Measurements from ENCODE around the gene ARFGAP1. TPM values are rescaled to one million over a fixed set of nuclear protein-coding genes. Genes with fewer than 3 reads are reported as not detected.

Gene ARFGAP1
- total and polyA plus RNA-seq, 2 of the 4 experiments (the other 2 are of a cell fraction) = 59.1 to 194 TPM

- H2AK5ac ChIP-seq (ENCODE audit: low read depth, low read length) = no peak overlapping the region
- no peak overlapping the region for H3K18ac ChIP-seq (ENCODE audit: low read depth, low read length)
- H3K9me3 ChIP-seq (ENCODE audit: control insufficient read depth, insufficient read depth, low read length) = peaks cover 2% of the 10 kb centered on the region; the same call in 1 of the 2 replicates
- no TSS peak for BruUV-seq (replicated peaks)
- no peak overlapping the region for H3K23ac ChIP-seq (ENCODE audit: low read depth, low read length)
- no peak overlapping the region for H4K8ac ChIP-seq (ENCODE audit: low read depth in 2 of 2, low read length in 2 of 2)
- no peak overlapping the region for H4K91ac ChIP-seq (ENCODE audit: insufficient read depth, low read depth, low read length)
- ATAC-seq (ENCODE audit: low read depth) (no peak), DNase-seq (no peak)
- TF ChIP-seq RAD21 (IDR thresholded peaks at IDR 0.05; ENCODE audit: low read length) (no peak), NFE2L2 (IDR thresholded peaks at IDR 0.05; ENCODE audit: low read depth, low read length) (no peak), RFX5 (IDR thresholded peaks at IDR 0.05; ENCODE audit: low read depth, low read length) (no peak), BHLHE40 (IDR thresholded peaks at IDR 0.05; ENCODE audit: low read depth, low read length) (no peak), SMC3 (IDR thresholded peaks at IDR 0.05; ENCODE audit: low read depth, low read length) (no peak), MAFK (IDR thresholded peaks at IDR 0.05; ENCODE audit: low read depth, low read length) (no peak), CEBPB (IDR thresholded peaks at IDR 0.05; ENCODE audit: low read depth, low read length) (no peak), POLR2A (IDR thresholded peaks at IDR 0.05; ENCODE audit: low read depth, low read length) (no peak), ELK1 (IDR thresholded peaks at IDR 0.05; ENCODE audit: borderline replicate concordance, low read depth, low read length) (no peak), MXI1 (IDR thresholded peaks at IDR 0.05; ENCODE audit: borderline replicate concordance, low read depth, low read length) (no peak), MAZ (IDR thresholded peaks at IDR 0.05; ENCODE audit: borderline replicate concordance, low read depth, low read length) (no peak), RCOR1 (IDR thresholded peaks at IDR 0.05; ENCODE audit: insufficient replicate concordance, low read length) (no peak), CHD1 (IDR thresholded peaks at IDR 0.05; ENCODE audit: low read depth, low read length) (no peak), FOS (IDR thresholded peaks at IDR 0.05; ENCODE audit: low read depth, low read length) (no peak)
- TF ChIP-seq, protein P1, sequence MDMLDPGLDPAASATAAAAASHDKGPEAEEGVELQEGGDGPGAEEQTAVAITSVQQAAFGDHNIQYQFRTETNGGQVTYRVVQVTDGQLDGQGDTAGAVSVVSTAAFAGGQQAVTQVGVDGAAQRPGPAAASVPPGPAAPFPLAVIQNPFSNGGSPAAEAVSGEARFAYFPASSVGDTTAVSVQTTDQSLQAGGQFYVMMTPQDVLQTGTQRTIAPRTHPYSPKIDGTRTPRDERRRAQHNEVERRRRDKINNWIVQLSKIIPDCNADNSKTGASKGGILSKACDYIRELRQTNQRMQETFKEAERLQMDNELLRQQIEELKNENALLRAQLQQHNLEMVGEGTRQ (IDR thresholded peaks at IDR 0.05; ENCODE audit: low read depth, low read length) = no peak
- TF ChIP-seq, protein P2, sequence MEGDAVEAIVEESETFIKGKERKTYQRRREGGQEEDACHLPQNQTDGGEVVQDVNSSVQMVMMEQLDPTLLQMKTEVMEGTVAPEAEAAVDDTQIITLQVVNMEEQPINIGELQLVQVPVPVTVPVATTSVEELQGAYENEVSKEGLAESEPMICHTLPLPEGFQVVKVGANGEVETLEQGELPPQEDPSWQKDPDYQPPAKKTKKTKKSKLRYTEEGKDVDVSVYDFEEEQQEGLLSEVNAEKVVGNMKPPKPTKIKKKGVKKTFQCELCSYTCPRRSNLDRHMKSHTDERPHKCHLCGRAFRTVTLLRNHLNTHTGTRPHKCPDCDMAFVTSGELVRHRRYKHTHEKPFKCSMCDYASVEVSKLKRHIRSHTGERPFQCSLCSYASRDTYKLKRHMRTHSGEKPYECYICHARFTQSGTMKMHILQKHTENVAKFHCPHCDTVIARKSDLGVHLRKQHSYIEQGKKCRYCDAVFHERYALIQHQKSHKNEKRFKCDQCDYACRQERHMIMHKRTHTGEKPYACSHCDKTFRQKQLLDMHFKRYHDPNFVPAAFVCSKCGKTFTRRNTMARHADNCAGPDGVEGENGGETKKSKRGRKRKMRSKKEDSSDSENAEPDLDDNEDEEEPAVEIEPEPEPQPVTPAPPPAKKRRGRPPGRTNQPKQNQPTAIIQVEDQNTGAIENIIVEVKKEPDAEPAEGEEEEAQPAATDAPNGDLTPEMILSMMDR (conservative IDR thresholded peaks at IDR 0.05; ENCODE audit: low read depth, low read length) = no peak
- peaks cover 41% of the 10 kb centered on the region for H3K27me3 ChIP-seq (ENCODE audit: control insufficient read depth, insufficient read depth, low read length)
- H3K9ac ChIP-seq (ENCODE audit: low read depth, low read length) = no peak overlapping the region
- H3K36me3 ChIP-seq (ENCODE audit: control insufficient read depth, insufficient read depth, low read length) = no peaks in the 10 kb centered on the region
- H4K20me1 ChIP-seq (ENCODE audit: insufficient read depth, low read length) = peaks cover 11% of the 10 kb centered on the region
- H2BK5ac ChIP-seq (ENCODE audit: low read depth, low read length, poor library complexity, severe bottlenecking) = no peak overlapping the region
- H3K4me1 ChIP-seq (ENCODE audit: control insufficient read depth, insufficient read depth, low read length) = no peaks in the 10 kb centered on the region
- H3K4me3 ChIP-seq (ENCODE audit: insufficient read depth, low read depth, low read length) = no peak overlapping the region
- H2BK20ac ChIP-seq (ENCODE audit: low read depth, low read length) = no peak overlapping the region
- H3K14ac ChIP-seq (replicated peaks; ENCODE audit: low read depth, low read length) = no peak overlapping the region
- ChIA-PET CTCF (interaction anchor here (1.0 kb wide), 1 partner anchor 12 kb away, joined by 3 read pairs; no protein-coding TSS in a partner anchor), POLR2A (ENCODE audit: unreplicated experiment) (no interaction called here)
- dilution Hi-C loops (cut with HindIII; ENCODE audit: low sequenced_read_pairs, unreplicated experiment) (no loop called here), in situ Hi-C loops (cut with MboI; ENCODE audit: low sequenced_read_pairs) (no loop called here), intact Hi-C loops (cut with micrococcal nuclease) (no loop called here)
- H4K5ac ChIP-seq (ENCODE audit: low read depth, low read length) = no peak overlapping the region
- H3K79me1 ChIP-seq (ENCODE audit: low read depth in 1 of 2, low read length in 2 of 2) = no peaks in the 10 kb centered on the region
- no peak overlapping the region for H3K4me2 ChIP-seq (ENCODE audit: low read depth, low read length)
- no peaks in the 10 kb centered on the region for H3K9me1 ChIP-seq (ENCODE audit: insufficient read depth, low read length)
- 40% methylated on average over 5 of the region's 18 CpGs; no CpG with 5 or more reads in 1 of the 2 experiments for WGBS, 2 experiments (ENCODE audit: extremely low coverage in 2 of 2, insufficient read length in 1 of 2)
- no peak overlapping the region for H3K27ac ChIP-seq (ENCODE audit: insufficient read depth, low read length)
- no peak overlapping the region for H3K56ac ChIP-seq (ENCODE audit: extremely low read depth, insufficient read depth, low read length)
- H2BK15ac ChIP-seq (ENCODE audit: low read depth, low read length) = no peak overlapping the region
- no peak overlapping the region for H2BK120ac ChIP-seq (ENCODE audit: low read depth, low read length)
- H2AFZ ChIP-seq (replicated peaks; ENCODE audit: low read length, poor library complexity) = no peak overlapping the region
- no peak overlapping the region for H2AK9ac ChIP-seq (replicated peaks; ENCODE audit: low read depth, low read length, poor library complexity)
- no peak overlapping the region for H3K4ac ChIP-seq (ENCODE audit: low read depth, low read length)
Observed at GRCh38 chr20:63296531-63297299, 24.1 kb downstream of the ARFGAP1 start.
